Measurements from ENCODE around the gene PDE1C.

- TF ChIP-seq CTCF (IDR thresholded peaks at IDR 0.05), result no peak
- TF ChIP-seq ZFX (IDR thresholded peaks at IDR 0.05; ENCODE audit: borderline replicate concordance), result no peak
Measured at GRCh38 chr7:32117837-32118236, 47.6 kb upstream of the PDE1C start.
